ENCODE data around the gene CFAP298. TPM values are rescaled to one million over a fixed set of nuclear protein-coding genes. Genes with fewer than 3 reads are reported as not detected.

CFAP298 gene
- total RNA-seq, 1 donor from 2014 or later, result 46.3 TPM

DNA sequence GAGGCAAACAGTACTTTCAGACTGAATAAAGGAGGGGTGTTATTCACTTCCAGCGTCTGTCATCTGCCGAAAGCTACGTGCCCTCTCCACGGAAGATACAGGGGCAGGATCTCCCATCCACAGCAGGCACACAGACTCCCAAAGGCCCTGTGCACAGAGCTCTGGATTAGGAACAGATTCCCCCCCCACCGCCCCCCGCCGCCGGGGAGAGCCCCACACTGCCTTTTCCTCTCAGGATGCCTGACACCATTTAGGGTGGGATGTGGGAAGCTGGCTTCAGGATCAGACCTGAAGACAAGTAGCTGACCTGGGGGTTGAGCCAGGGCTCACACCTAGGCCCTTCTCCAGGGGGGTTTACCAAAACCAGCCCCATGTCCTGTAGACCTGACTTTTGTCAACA, 18.5 kb downstream of the CFAP298 start:
- Mint-ChIP-seq H3K27me3 (ENCODE audit: low read depth) (no peaks in the 10 kb centered on the region), H3K4me3 (no peak overlapping the region), H3K4me1 (no peaks in the 10 kb centered on the region), H3K9me3 (no peaks in the 10 kb centered on the region), H3K27ac (ENCODE audit: unreplicated experiment) (peak overlapping the region; percentile 20), H3K36me3 (ENCODE audit: low read depth) (no peaks in the 10 kb centered on the region)
- TF ChIP-seq, protein P1, sequence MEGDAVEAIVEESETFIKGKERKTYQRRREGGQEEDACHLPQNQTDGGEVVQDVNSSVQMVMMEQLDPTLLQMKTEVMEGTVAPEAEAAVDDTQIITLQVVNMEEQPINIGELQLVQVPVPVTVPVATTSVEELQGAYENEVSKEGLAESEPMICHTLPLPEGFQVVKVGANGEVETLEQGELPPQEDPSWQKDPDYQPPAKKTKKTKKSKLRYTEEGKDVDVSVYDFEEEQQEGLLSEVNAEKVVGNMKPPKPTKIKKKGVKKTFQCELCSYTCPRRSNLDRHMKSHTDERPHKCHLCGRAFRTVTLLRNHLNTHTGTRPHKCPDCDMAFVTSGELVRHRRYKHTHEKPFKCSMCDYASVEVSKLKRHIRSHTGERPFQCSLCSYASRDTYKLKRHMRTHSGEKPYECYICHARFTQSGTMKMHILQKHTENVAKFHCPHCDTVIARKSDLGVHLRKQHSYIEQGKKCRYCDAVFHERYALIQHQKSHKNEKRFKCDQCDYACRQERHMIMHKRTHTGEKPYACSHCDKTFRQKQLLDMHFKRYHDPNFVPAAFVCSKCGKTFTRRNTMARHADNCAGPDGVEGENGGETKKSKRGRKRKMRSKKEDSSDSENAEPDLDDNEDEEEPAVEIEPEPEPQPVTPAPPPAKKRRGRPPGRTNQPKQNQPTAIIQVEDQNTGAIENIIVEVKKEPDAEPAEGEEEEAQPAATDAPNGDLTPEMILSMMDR (conservative IDR thresholded peaks at IDR 0.05), result no peak
- DNase-seq (ENCODE audit: low read depth, low spot score), result no peak

DNA sequence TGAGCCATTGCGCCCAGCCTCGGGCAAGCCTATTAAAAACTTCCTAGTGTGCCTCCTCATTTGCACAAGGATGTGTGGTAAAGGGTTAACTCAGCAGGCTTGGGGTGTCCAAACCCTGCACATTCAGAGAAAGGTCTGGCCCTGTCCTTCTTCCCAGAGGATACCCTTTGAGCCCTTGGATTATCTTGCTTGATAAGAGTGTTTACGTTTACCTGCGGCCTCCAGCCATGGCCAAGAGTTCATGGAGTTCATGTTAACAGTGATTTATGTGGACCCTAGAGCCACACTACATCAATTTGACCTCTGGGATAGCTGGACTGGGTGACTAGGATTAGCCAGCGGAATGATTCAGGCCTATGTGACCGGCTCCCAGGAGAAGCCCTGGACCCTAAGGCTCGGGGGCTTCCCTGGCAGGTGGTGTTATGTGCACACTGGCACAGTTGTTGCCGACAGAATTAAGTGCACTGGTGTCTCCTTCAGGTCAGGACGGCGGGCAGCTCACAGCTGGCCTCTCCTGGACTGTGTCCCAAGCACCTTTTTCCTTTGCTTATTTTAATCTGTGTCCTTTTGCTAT, 19.2 kb downstream of the CFAP298 start:
- DNase-seq (ENCODE audit: low read depth, low spot score), result no peak
- TF ChIP-seq, protein P1 (conservative IDR thresholded peaks at IDR 0.05), result no peak
- no peak overlapping the region for H3K4me3 Mint-ChIP-seq
- no peaks in the 10 kb centered on the region for H3K27me3 Mint-ChIP-seq (ENCODE audit: low read depth)
- peak overlapping the region; percentile 20 for H3K27ac Mint-ChIP-seq (ENCODE audit: unreplicated experiment)
- H3K9me3 Mint-ChIP-seq, result no peaks in the 10 kb centered on the region
- no peaks in the 10 kb centered on the region for H3K36me3 Mint-ChIP-seq (ENCODE audit: low read depth)
- no peaks in the 10 kb centered on the region for H3K4me1 Mint-ChIP-seq

DNA sequence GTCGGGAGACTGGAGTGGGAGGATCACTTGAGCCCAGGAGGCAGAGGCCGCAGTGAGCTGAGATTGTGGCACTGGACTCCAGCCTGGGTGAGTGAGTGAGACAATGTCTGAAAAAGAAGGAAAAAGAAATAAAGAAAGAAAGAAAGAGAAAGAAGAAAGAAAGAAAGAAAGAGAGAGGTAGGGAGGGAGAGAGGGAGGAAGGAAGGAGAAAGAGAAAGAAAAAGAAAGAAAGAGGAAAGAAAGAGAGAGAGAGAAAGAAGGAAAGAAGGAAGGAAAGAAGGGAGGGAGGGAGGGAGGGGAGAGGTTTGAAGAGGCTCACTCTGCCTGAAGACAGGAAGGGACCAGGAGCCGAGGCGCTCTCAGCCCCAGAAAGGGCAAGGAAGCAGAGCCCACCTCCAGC, 22.0 kb downstream of the CFAP298 start:
- no peaks in the 10 kb centered on the region for H3K9me3 Mint-ChIP-seq

DNA sequence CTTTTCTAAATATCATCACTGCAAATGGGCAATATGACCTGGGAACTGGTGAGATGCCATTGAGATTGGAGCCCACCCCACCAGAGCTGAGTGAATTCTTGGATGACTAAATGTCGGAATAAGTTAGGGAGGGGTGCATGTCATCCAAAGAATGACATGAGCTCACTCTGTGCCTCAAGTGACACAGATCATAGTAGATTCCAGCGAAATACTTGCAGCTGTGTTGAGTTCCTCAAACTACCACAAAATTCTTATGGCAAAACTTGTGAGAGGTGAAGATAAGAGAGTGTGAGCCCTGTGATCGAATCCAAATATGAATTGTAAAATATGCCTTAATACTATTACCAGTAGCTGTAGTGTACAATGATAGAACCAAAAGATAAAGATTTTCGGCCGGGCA, 24.5 kb downstream of the CFAP298 start:
- Mint-ChIP-seq H3K9me3 (no peaks in the 10 kb centered on the region), H3K27me3 (ENCODE audit: low read depth) (no peaks in the 10 kb centered on the region), H3K4me3 (no peak overlapping the region), H3K36me3 (ENCODE audit: low read depth) (no peaks in the 10 kb centered on the region), H3K4me1 (no peaks in the 10 kb centered on the region), H3K27ac (ENCODE audit: unreplicated experiment) (no peak overlapping the region)
- DNase-seq (ENCODE audit: low read depth, low spot score), result no peak
- TF ChIP-seq, protein P1 (conservative IDR thresholded peaks at IDR 0.05), result no peak

More for the DNA sequence above, 22.0 kb downstream of the CFAP298 start:
- H3K27me3 Mint-ChIP-seq (ENCODE audit: low read depth), result no peaks in the 10 kb centered on the region
- no peak overlapping the region for H3K4me3 Mint-ChIP-seq
- no peaks in the 10 kb centered on the region for H3K4me1 Mint-ChIP-seq
- no peak for DNase-seq (ENCODE audit: low read depth, low spot score)
- TF ChIP-seq, protein P1 (conservative IDR thresholded peaks at IDR 0.05), result no peak
- H3K27ac Mint-ChIP-seq (ENCODE audit: unreplicated experiment), result no peak overlapping the region
- H3K36me3 Mint-ChIP-seq (ENCODE audit: low read depth), result no peaks in the 10 kb centered on the region

DNA sequence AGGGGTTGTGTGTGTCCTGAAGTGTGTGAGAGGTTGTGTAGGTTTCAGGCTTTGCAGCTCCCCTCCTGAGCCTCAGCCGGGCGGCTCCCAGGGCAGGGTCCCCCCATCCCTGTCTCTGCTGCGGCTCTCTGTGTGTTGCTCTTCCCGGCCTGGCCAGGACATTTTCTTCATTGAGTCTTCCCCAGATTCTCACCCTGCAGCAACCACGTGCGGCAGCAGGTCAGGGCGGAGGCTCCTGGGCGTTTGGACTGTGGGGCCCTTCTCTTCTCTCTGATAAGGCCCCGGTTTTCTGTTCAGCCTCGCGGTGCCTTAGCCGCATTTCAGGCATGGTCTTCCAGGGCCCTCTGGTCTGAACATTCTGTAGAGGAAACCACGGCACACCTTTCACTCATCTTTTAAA, 25.1 kb downstream of the CFAP298 start:
- Mint-ChIP-seq H3K9me3 (no peaks in the 10 kb centered on the region), H3K27me3 (ENCODE audit: low read depth) (no peaks in the 10 kb centered on the region), H3K4me1 (no peaks in the 10 kb centered on the region), H3K36me3 (ENCODE audit: low read depth) (no peaks in the 10 kb centered on the region), H3K4me3 (no peak overlapping the region), H3K27ac (ENCODE audit: unreplicated experiment) (no peak overlapping the region)
- no peak for DNase-seq (ENCODE audit: low read depth, low spot score)
- TF ChIP-seq, protein P1 (conservative IDR thresholded peaks at IDR 0.05), result no peak
